AG09309 (cell line): ENCODE measurements around the gene ZNF831.

Experiments
- DNase-seq: peaks from one replicate; pipeline ENCODE4 v3.0.0-alpha.2; 2010; ENCODE audit warnings: low read depth
- H3K4me3 ChIP-seq: 2 replicates; pipeline ENCODE4 v1.5.1; 2011; ENCODE audit warnings: mild to moderate bottlenecking, low read depth, low read length, moderate library complexity; ENCODE audit not compliant: control insufficient read depth
- TF ChIP-seq, protein P1 (sequence below): IDR thresholded peaks from 2 replicates; pipeline ENCODE4 v1.5.1; 2011; ENCODE audit warnings: mild to moderate bottlenecking, low read depth, low read length, inconsistent platforms; ENCODE audit not compliant: insufficient read depth, control insufficient read depth; ENCODE audit errors: missing control alignments

Gene ZNF831

DNA sequence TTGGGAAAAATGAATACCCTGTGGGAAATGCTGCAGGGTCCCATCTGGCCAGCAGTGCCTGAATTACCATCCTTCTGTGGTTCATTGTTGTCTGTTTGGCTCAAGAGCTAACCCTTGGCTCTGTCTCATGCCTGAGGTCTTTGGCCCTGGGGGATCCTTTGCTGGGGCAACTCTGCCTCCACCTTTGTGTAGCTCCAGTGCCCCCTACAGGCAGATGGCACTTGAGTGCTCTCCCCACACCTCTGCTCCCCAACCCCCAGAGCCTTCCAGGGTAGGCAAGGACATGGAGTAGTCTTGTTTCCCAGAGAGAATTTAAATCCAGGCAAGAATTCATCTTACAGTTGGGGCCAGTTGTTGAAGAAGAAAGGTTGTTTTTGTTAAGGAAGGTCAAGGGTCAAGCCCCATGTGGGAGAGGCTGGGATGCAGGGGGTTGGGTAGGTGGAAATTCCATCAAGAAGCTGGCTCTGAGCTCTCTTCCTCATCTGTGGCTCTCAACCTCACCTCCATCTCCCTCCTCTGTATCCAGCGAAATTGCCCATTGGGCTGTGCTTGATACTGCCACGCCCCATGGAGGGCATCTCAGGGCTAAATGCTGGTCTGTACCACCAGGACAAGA is 44.2 kb downstream of the ZNF831 start:
- no peak for DNase-seq
- H3K4me3 ChIP-seq: no peak overlapping the region
- TF ChIP-seq, protein P1, sequence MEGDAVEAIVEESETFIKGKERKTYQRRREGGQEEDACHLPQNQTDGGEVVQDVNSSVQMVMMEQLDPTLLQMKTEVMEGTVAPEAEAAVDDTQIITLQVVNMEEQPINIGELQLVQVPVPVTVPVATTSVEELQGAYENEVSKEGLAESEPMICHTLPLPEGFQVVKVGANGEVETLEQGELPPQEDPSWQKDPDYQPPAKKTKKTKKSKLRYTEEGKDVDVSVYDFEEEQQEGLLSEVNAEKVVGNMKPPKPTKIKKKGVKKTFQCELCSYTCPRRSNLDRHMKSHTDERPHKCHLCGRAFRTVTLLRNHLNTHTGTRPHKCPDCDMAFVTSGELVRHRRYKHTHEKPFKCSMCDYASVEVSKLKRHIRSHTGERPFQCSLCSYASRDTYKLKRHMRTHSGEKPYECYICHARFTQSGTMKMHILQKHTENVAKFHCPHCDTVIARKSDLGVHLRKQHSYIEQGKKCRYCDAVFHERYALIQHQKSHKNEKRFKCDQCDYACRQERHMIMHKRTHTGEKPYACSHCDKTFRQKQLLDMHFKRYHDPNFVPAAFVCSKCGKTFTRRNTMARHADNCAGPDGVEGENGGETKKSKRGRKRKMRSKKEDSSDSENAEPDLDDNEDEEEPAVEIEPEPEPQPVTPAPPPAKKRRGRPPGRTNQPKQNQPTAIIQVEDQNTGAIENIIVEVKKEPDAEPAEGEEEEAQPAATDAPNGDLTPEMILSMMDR: peak; percentile 46

DNA sequence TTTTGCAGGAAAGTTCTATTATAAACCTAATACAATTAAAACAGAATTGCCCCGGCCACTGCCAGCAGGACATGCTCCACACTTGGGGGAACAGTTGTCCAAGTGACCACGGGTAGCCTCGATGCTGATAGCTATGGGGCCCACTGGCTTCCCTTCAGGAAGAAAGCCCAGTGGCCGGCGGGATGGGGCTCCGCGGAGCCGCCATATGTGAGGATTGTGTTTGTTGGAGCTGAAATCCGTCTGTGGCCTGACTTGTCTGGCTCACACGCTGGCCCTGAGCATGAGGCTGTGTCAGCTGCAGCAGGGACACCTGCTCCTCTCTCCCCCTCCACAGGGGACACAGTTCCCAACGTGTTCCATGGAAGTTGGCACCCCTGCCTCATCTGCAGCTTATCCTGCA is 46.6 kb downstream of the ZNF831 start:
- no peak for DNase-seq
- TF ChIP-seq, protein P1: no peak
- no peak overlapping the region for H3K4me3 ChIP-seq

DNA sequence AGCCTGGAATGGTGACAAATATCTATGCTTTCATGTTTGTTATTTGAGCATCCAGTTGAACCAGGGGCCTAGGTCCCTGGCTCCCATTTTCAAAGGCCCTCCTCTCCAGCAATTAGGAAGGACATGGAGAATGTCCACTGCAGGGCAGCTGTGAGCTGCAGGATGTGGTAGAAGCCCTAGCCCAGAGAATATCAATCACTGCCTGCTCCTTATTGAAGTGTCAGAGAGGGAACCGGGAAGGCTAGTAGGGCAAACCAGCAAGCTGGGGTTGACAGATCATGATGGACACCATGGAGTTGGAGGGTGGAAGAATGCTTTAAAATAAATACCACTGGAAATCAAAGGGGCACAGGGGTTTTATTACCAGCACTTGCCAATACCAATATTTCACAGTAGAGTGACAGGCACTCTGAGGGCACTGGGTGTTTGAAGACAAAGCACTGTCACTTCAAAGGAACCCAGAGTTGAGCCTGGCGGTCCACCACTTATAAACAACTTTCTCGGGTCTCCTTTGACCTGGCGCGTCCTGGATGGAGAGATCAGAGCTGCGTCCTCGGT is 47.7 kb downstream of the ZNF831 start:
- TF ChIP-seq, protein P1: no peak
- no peak overlapping the region for H3K4me3 ChIP-seq
- no peak for DNase-seq

DNA sequence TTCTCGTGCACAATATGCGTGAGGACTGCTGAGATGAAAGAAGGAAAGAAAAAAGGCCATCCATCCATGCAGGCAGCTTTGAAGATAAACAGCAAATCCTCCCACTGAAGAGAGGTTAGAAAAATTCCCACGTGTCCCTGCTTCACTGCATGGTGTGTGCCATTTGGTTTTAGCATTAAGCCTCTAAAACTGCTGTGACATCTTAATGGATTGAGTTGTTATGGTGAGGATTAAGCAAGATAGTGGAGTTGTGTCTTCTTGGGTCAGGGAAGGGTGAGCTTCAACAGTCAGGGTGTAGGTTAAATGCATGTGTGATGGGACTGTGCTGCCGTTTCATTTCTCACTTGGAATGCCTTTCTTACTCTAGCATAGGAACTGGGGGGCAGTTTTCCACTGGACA is 50.5 kb downstream of the ZNF831 start:
- no peak overlapping the region for H3K4me3 ChIP-seq
- DNase-seq: no peak
- TF ChIP-seq, protein P1: no peak

DNA sequence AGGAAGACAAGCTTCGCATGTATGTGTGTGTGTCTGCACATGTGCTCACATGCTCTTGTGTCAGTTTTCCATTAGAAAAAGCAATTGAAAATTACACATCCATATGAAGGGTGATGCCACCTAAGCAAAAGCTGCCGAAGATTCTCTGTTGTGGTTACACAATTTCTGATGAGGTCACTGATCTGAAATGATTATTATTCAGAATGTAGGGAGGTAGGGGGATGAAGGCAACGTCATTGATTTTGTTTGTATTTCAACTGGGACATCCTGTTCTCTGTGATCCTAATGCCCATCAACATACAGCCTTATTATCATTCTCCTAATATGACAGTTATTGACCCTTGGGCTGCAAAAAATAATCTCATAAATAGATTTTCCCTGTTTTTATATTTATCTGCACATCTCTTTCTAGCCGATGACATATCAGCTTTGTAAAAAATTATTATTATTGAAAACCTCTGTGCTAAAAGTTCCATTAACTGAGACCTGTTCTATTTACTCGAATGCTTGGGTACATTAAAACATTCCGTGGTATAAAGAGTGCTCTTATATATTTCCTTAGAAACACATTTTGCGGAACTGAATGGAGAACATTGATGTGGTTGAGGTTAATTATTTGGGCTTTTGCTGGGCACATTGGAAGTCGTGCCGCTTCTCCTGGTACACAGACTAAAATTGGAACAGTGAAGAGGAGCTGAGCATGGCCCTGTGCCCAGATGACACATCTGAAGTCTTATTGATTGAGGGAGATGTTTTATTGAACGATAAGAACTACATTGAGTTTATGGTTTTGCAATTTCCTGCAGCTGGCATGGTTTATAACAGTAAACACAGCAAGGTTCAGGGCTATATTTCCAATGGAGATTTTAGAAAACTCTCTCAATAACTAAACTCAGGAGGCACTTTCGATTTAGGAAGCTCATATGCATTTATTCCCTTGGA is 51.3 kb downstream of the ZNF831 start:
- H3K4me3 ChIP-seq: no peak overlapping the region
- no peak for DNase-seq
- TF ChIP-seq, protein P1: no peak

DNA sequence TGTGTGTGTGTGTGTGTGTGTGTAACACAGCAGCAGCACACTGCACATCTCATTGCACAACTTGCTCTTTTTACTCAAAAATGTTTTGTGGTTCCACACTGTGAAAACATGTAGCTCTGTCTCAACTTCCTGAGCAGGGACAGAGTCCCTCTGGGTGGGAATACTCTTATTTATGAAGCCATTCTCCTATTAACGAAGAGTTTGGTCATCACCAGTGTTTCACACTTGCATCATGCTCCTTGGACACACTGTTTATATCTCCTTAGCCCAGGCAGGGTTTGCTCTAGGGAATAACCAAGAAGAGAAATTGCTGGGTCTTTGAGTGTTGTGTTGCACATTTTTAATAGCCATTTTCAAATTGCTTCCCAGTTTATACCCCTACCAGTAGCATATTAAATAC is 53.6 kb downstream of the ZNF831 start:
- DNase-seq: no peak
- no peak overlapping the region for H3K4me3 ChIP-seq
- TF ChIP-seq, protein P1: no peak
